Thyroid gland (tissue), 4 donors: ENCODE measurements around the gene KLF2. TPM values are rescaled to one million over a fixed set of nuclear protein-coding genes. Genes with fewer than 3 reads are reported as not detected.
A peak's percentile ranks its signal among the peaks of the same experiment; 100 is the strongest.

Experiments
- DNase-seq, 2 donors: peaks; one replicate each; pipeline ENCODE4 v3.0.0-alpha.2; 2019
- H3K27ac ChIP-seq, 3 donors: fragments of 200-600 bp; sonication (generic); 1 replicate in 2 of 3; 2 replicates in 1 of 3; pipeline ENCODE4 v1.5.1; 2016 to 2019; ENCODE audit warnings: mild to moderate bottlenecking in 1 of 3, moderate library complexity in 1 of 3
- H3K27me3 ChIP-seq: fragments of 200-600 bp; sonication (generic); one replicate; pipeline ENCODE4 v1.5.1; 2019
- H3K36me3 ChIP-seq, 2 donors: fragments of 200-600 bp; sonication (generic); one replicate each; pipeline ENCODE4 v1.5.1; 2016 to 2019
- H3K4me1 ChIP-seq, 2 donors: fragments of 200-600 bp; sonication (generic); one replicate each; pipeline ENCODE4 v1.5.1; 2017 to 2019
- H3K4me3 ChIP-seq, 3 donors: fragments of 200-600 bp; sonication (generic); replicated peaks in 1 of 3; 1 replicate in 2 of 3; 2 replicates in 1 of 3; pipeline ENCODE4 v1.5.1; 2016; ENCODE audit warnings: mild to moderate bottlenecking in 1 of 3
- H3K9me3 ChIP-seq: fragments of 200-600 bp; sonication (generic); one replicate; pipeline ENCODE4 v1.5.1; 2017
- CTCF ChIP-seq, 6 experiments: fragments of 200-600 bp in 3 of 6; fragments of 450-650 bp in 3 of 6; sonication (generic) in 3 of 6; IDR thresholded peaks; one replicate each; pipeline ENCODE4 v1.5.1; 2016 to 2019; ENCODE audit warnings: antibody characterized with exemption in 6 of 6, mild to moderate bottlenecking in 2 of 6, inconsistent platforms in 1 of 6, moderate library complexity in 1 of 6
- POLR2A ChIP-seq, 2 donors: fragments of 450-650 bp; IDR thresholded peaks; one replicate each; pipeline ENCODE4 v1.6.1; 2017; ENCODE audit warnings: antibody characterized with exemption in 2 of 2, mild to moderate bottlenecking in 2 of 2, moderate library complexity in 1 of 2
- WGBS, 2 donors: methylation state at CpG; one replicate each; pipeline ENCODE4 v1.1.5; 2017; 5-methylcytosine and 5-hydroxymethylcytosine counted together
- intact Hi-C: fragments of 100-400 bp; cut with DNase I; formaldehyde crosslinking; loops from one replicate; pipeline ENCODE4 v1.15.1; 2023
- total RNA-seq, 4 donors: library from RNA; depleted of rRNA; stranded (reverse); fragments of >200 nt; gene quantifications; one replicate each; pipeline ENCODE4 v1.2.3, GENCODE V29; 2016

Gene KLF2
- total RNA-seq, 4 donors from 2014 or later: 9.1 to 15.9 (median 14.0) TPM

- intact Hi-C loops: no loop called here
- TF ChIP-seq POLR2A (IDR thresholded peaks at IDR 0.05) (no peak), CTCF (IDR thresholded peaks at IDR 0.05) (no peak)
- WGBS, 2 donors: 76 to 88% methylated on average over 10 of the region's 10 CpGs
- no peaks in the 10 kb centered on the region for H3K27me3 ChIP-seq
- peaks cover 16 to 20% of the 10 kb centered on the region in 2 donors for H3K4me1 ChIP-seq
- H3K9me3 ChIP-seq: no peaks in the 10 kb centered on the region
- no peak overlapping the region for H3K4me3 ChIP-seq
- DNase-seq: no peak
- H3K36me3 ChIP-seq: no peaks in the 10 kb centered on the region
- H3K27ac ChIP-seq: peak overlapping the region in 2 of 3 donors; percentile 28 to 38
Observed at GRCh38 chr19:16290692-16291091, 33.9 kb upstream of the KLF2 start.

- TF ChIP-seq POLR2A (IDR thresholded peaks at IDR 0.05): no peak
- no peak for TF ChIP-seq CTCF (IDR thresholded peaks at IDR 0.05)
- Histone ChIP-seq H3K4me3 (no peak overlapping the region), H3K27ac (peak overlapping the region; percentile 71 to 83 (median 77)), H3K4me1 (peaks cover 7 to 10% of the 10 kb centered on the region in 2 donors), H3K27me3 (no peaks in the 10 kb centered on the region), H3K36me3 (no peaks in the 10 kb centered on the region), H3K9me3 (no peaks in the 10 kb centered on the region)
- DNase-seq: peak; percentile 16 to 21
- WGBS, 2 donors: 37 to 40% methylated on average over 27 of the region's 27 CpGs
- intact Hi-C loops: no loop called here
Observed at GRCh38 chr19:16293118-16294091, 31.2 kb upstream of the KLF2 start.

DNA sequence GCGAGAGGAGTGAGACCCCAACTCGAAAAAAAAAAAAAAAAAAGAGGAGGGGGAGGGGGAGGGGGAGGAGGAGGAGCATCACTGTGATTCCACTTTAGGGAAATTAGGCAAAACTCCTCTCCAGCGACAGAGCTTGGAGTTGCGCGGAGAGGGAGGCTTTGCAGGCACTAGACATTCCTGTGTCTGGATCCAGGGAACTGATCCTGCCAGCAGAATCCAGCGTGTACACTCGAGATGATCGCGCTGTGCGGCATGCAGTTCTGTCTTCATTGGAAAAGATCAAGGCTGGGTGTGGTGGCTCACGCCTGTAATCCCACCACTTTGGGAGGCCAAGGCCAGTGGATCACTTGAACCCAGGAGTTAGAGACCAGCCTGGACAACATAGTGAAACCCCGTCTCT, 29.6 kb upstream of the KLF2 start:
- TF ChIP-seq POLR2A (IDR thresholded peaks at IDR 0.05) (no peak), CTCF (IDR thresholded peaks at IDR 0.05) (no peak)
- intact Hi-C loops: no loop called here
- DNase-seq: no peak
- H3K36me3 ChIP-seq: no peaks in the 10 kb centered on the region
- WGBS, 2 donors: 60 to 63% methylated on average over 12 of the region's 12 CpGs
- no peak overlapping the region for H3K27ac ChIP-seq
- no peaks in the 10 kb centered on the region for H3K27me3 ChIP-seq
- no peaks in the 10 kb centered on the region for H3K9me3 ChIP-seq
- H3K4me1 ChIP-seq: peaks cover 7 to 10% of the 10 kb centered on the region in 2 donors
- H3K4me3 ChIP-seq: no peak overlapping the region

DNA sequence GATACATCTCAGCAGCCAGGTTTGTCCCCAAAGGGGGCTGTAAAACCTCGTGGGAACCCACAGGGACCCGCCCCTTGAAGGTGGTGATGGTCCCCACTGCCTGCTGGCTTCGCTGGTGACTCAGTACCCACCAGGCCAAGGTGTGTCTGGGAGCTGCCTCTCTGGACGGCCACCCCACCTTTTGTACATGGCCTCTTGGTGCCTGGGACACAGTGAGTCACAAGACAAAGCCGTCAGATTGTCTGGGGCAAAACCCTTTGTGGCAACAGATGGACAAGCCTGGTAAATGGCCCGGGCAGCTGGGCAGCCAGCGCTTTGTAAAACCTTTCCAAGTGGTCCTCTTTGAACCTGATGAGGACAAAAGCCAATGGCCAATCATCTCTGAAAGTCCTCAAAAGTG, 27.9 kb upstream of the KLF2 start:
- intact Hi-C loops: no loop called here
- H3K4me3 ChIP-seq: no peak overlapping the region
- H3K4me1 ChIP-seq: peaks cover 7 to 10% of the 10 kb centered on the region in 2 donors
- 64 to 87% methylated on average over 5 to 7 of the region's 7 CpGs for WGBS, 2 donors
- H3K36me3 ChIP-seq: no peaks in the 10 kb centered on the region
- H3K27me3 ChIP-seq: no peaks in the 10 kb centered on the region
- no peaks in the 10 kb centered on the region for H3K9me3 ChIP-seq
- DNase-seq: no peak
- TF ChIP-seq CTCF (IDR thresholded peaks at IDR 0.05) (no peak), POLR2A (IDR thresholded peaks at IDR 0.05) (no peak)
- no peak overlapping the region for H3K27ac ChIP-seq

GRCh38 chr19:16297575-16298178, 26.9 kb upstream of the KLF2 start:
- intact Hi-C loops: no loop called here
- TF ChIP-seq CTCF (IDR thresholded peaks at IDR 0.05): no peak
- no peak for TF ChIP-seq POLR2A (IDR thresholded peaks at IDR 0.05)

More at GRCh38 chr19:16297575-16298178, 26.9 kb upstream of the KLF2 start:
- WGBS, 2 donors: 85 to 90% methylated on average over 9 of the region's 9 CpGs
- Histone ChIP-seq H3K27ac (no peak overlapping the region), H3K4me1 (peaks cover 7 to 10% of the 10 kb centered on the region in 2 donors), H3K27me3 (no peaks in the 10 kb centered on the region), H3K4me3 (no peak overlapping the region), H3K9me3 (no peaks in the 10 kb centered on the region), H3K36me3 (no peaks in the 10 kb centered on the region)
- no peak for DNase-seq
